Measurements from ENCODE around the gene CWC22.

DNA sequence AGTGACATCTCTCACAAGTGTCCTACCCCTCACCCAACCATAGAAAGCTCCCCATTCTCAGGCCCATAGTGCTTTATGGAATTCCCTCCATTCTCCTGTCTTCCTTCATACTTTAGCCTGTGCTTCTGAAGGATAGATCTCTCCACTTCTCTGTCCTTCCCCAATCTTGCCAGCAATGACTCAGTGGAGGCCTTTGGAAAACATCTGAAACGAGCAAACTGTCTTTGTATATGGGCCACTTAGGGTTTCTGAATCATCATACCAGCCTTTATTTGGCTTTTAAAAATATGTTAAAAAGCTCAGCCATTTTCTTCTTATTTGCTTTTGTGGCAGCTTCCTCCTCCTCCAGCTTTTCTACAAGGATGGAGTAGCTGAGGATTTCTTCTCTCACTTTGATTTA lies 80.1 kb downstream of the CWC22 start:
- no peak for TF ChIP-seq CREM (CRISPR knock-in tag; IDR thresholded peaks at IDR 0.05)
- TF ChIP-seq ZNF121 (CRISPR knock-in tag; IDR thresholded peaks at IDR 0.05) = no peak
- TF ChIP-seq, protein P1, sequence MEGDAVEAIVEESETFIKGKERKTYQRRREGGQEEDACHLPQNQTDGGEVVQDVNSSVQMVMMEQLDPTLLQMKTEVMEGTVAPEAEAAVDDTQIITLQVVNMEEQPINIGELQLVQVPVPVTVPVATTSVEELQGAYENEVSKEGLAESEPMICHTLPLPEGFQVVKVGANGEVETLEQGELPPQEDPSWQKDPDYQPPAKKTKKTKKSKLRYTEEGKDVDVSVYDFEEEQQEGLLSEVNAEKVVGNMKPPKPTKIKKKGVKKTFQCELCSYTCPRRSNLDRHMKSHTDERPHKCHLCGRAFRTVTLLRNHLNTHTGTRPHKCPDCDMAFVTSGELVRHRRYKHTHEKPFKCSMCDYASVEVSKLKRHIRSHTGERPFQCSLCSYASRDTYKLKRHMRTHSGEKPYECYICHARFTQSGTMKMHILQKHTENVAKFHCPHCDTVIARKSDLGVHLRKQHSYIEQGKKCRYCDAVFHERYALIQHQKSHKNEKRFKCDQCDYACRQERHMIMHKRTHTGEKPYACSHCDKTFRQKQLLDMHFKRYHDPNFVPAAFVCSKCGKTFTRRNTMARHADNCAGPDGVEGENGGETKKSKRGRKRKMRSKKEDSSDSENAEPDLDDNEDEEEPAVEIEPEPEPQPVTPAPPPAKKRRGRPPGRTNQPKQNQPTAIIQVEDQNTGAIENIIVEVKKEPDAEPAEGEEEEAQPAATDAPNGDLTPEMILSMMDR (IDR thresholded peaks at IDR 0.05) = no peak
- TF ChIP-seq SP1 (CRISPR knock-in tag; conservative IDR thresholded peaks at IDR 0.05) = no peak
- no peak for TF ChIP-seq NR2C2 (CRISPR knock-in tag; IDR thresholded peaks at IDR 0.05)
- no peak for TF ChIP-seq ZNF138 (CRISPR knock-in tag; conservative IDR thresholded peaks at IDR 0.05)

All from WTC11 (cell line).